ENCODE results near the gene UBE2D2.
A peak's percentile ranks its signal among the peaks of the same experiment; 100 is the strongest.

UBE2D2 gene

GRCh38 chr5:139663207-139664085 is 102.3 kb downstream of the UBE2D2 start:
- Histone ChIP-seq H3K4me1 (peaks cover 99% of the 10 kb centered on the region), H3K9me3 (no peaks in the 10 kb centered on the region), H4K20me1 (peaks cover 91% of the 10 kb centered on the region), H3K36me3 (peaks cover 6% of the 10 kb centered on the region; the same call in 1 of the 2 replicates), H3K4me3 (no peak overlapping the region), H3K27me3 (no peaks in the 10 kb centered on the region), H3K27ac (peak overlapping the region; percentile 99; the same call in 1 of the 2 replicates), H3K4me2 (peak overlapping the region; percentile 93), H3K9ac (peak overlapping the region; percentile 94; the same call in 1 of the 2 replicates)
- no peak for TF ChIP-seq Cebpa-rat (IDR thresholded peaks at IDR 0.05)

DNA sequence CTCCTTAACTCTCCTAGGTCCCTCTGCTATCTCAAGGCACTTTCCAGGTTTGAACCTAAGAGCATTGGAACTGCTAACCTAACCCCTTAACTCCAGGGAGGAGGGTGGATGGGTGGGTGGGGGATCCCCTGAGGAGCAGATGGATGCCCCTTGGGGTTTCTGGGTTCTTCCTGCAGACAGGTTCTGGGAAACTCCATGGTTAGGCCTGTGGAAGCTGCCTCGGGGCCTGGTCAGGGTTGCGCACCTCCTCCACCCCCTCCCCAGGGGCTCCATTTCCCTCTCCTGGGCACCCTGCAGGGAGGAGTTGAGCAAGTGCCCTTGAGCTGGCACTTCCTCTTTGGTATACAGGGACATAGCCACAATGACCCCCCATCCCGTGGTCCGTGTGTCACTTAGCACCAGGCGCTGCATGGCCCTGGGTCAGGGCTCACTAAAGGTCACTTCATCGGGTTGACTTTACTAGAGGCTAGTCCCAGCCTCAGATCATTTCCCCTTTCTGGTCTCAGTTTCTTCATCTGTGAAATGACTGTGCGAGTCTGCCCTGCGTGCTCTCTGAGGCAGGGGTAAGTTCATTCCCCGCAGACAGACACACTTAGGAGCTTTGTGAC is 103.1 kb downstream of the UBE2D2 start:
- H4K20me1 ChIP-seq = peaks cover 84% of the 10 kb centered on the region
- no peaks in the 10 kb centered on the region for H3K9me3 ChIP-seq
- no peak overlapping the region for H3K4me3 ChIP-seq
- no peak for TF ChIP-seq Cebpa-rat (IDR thresholded peaks at IDR 0.05)
- H3K27ac ChIP-seq = peak overlapping the region; percentile 99; the same call in 1 of the 2 replicates
- H3K27me3 ChIP-seq = no peaks in the 10 kb centered on the region
- peaks cover 6% of the 10 kb centered on the region; the same call in 1 of the 2 replicates for H3K36me3 ChIP-seq
- H3K9ac ChIP-seq = peak overlapping the region; percentile 94; the same call in 1 of the 2 replicates
- H3K4me1 ChIP-seq = peaks cover 99% of the 10 kb centered on the region
- peak overlapping the region; percentile 93 for H3K4me2 ChIP-seq

GRCh38 chr5:139664727-139665351 is 103.7 kb downstream of the UBE2D2 start:
- peak overlapping the region; percentile 99 for H3K27ac ChIP-seq

GRCh38 chr5:139665626-139666025 is 104.5 kb downstream of the UBE2D2 start:
- H4K20me1 ChIP-seq = peaks cover 71% of the 10 kb centered on the region
- H3K4me2 ChIP-seq = peak overlapping the region; percentile 93
- H3K27ac ChIP-seq = peak overlapping the region; percentile 99
- no peaks in the 10 kb centered on the region for H3K27me3 ChIP-seq
- H3K9ac ChIP-seq = peak overlapping the region; percentile 94
- H3K4me3 ChIP-seq = peak overlapping the region; percentile 30; the same call in 1 of the 2 replicates
- no peaks in the 10 kb centered on the region for H3K9me3 ChIP-seq
- H3K4me1 ChIP-seq = peaks cover 99% of the 10 kb centered on the region
- peaks cover 6% of the 10 kb centered on the region; the same call in 1 of the 2 replicates for H3K36me3 ChIP-seq
- TF ChIP-seq Cebpa-rat (IDR thresholded peaks at IDR 0.05) = no peak

More at GRCh38 chr5:139664727-139665351, 103.7 kb downstream of the UBE2D2 start:
- no peaks in the 10 kb centered on the region for H3K9me3 ChIP-seq
- peak overlapping the region; percentile 93 for H3K4me2 ChIP-seq
- peaks cover 99% of the 10 kb centered on the region for H3K4me1 ChIP-seq
- no peak for TF ChIP-seq Cebpa-rat (IDR thresholded peaks at IDR 0.05)
- H3K9ac ChIP-seq = peak overlapping the region; percentile 94
- no peaks in the 10 kb centered on the region for H3K27me3 ChIP-seq
- H3K4me3 ChIP-seq = peak overlapping the region; percentile 30; the same call in 1 of the 2 replicates
- peaks cover 77% of the 10 kb centered on the region for H4K20me1 ChIP-seq
- H3K36me3 ChIP-seq = peaks cover 6% of the 10 kb centered on the region; the same call in 1 of the 2 replicates

- H3K27me3 ChIP-seq = no peaks in the 10 kb centered on the region
- no peak overlapping the region for H3K4me3 ChIP-seq
- H3K27ac ChIP-seq = peak overlapping the region; percentile 99
- peaks cover 65% of the 10 kb centered on the region for H4K20me1 ChIP-seq
- peaks cover 100% of the 10 kb centered on the region for H3K4me1 ChIP-seq
- no peak for TF ChIP-seq Cebpa-rat (IDR thresholded peaks at IDR 0.05)
- H3K4me2 ChIP-seq = peak overlapping the region; percentile 93
- H3K9ac ChIP-seq = peak overlapping the region; percentile 94; the same call in 1 of the 2 replicates
- H3K36me3 ChIP-seq = peaks cover 6% of the 10 kb centered on the region; the same call in 1 of the 2 replicates
- no peaks in the 10 kb centered on the region for H3K9me3 ChIP-seq
Measured at GRCh38 chr5:139666551-139666950, 105.4 kb downstream of the UBE2D2 start.

DNA sequence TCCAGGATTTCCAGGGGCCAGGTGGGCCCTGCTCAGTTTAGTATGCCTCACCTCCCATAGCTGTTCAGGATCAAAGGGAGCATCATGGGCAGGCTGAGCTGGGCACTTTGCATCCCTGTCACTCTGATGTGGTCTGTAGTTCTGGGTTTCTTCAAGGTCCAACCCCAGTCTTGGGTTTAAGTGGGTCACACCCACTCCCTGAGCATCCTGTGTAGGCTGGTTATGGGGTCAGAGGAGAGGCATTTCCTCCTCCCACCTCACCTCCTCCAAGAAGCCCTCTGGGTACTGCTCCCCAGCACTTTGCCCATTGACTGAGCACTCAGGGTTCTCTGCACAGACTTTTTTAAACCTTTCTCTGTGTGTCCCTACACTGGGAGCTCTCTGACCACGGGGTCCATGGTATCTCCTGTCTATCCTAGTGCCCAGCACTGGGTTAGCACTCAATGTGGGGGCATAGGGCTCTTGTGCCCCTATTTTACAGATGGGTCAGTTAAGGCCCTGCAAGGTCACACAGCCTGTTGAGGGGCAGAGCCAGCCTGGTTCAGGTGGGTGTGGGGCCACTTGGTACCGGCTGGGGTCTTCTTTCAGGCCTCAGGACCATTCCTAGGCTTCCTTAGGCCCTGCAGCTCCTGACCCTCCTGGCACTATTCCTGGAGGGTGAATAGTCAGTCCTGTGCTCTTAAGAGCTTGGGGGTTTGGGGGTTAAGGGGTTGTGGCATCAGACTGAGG is 106.0 kb downstream of the UBE2D2 start:
- H3K9me3 ChIP-seq = no peaks in the 10 kb centered on the region
- peaks cover 100% of the 10 kb centered on the region for H3K4me1 ChIP-seq
- H3K27ac ChIP-seq = peak overlapping the region; percentile 99
- H4K20me1 ChIP-seq = peaks cover 65% of the 10 kb centered on the region
- peak overlapping the region; percentile 71; the same call in 1 of the 2 replicates for H3K4me3 ChIP-seq
- peaks cover 6% of the 10 kb centered on the region; the same call in 1 of the 2 replicates for H3K36me3 ChIP-seq
- H3K27me3 ChIP-seq = no peaks in the 10 kb centered on the region
- peak overlapping the region; percentile 94 for H3K9ac ChIP-seq
- H3K4me2 ChIP-seq = peak overlapping the region; percentile 93
- TF ChIP-seq Cebpa-rat (IDR thresholded peaks at IDR 0.05) = no peak

- H4K20me1 ChIP-seq = peaks cover 64% of the 10 kb centered on the region
- no peak for TF ChIP-seq Cebpa-rat (IDR thresholded peaks at IDR 0.05)
Measured at GRCh38 chr5:139667730-139668063, 106.6 kb downstream of the UBE2D2 start.

GRCh38 chr5:139668064-139668880 is 107.1 kb downstream of the UBE2D2 start:
- H4K20me1 ChIP-seq = peaks cover 64% of the 10 kb centered on the region
- H3K4me2 ChIP-seq = peak overlapping the region; percentile 93
- peaks cover 100% of the 10 kb centered on the region for H3K4me1 ChIP-seq
- no peaks in the 10 kb centered on the region for H3K27me3 ChIP-seq
- no peaks in the 10 kb centered on the region for H3K36me3 ChIP-seq
- H3K9me3 ChIP-seq = no peaks in the 10 kb centered on the region
- H3K9ac ChIP-seq = peak overlapping the region; percentile 94
- H3K4me3 ChIP-seq = peak overlapping the region; percentile 71
- no peak for TF ChIP-seq Cebpa-rat (IDR thresholded peaks at IDR 0.05)
- peak overlapping the region; percentile 99 for H3K27ac ChIP-seq

More at GRCh38 chr5:139667730-139668063, 106.6 kb downstream of the UBE2D2 start:
- Histone ChIP-seq H3K27me3 (no peaks in the 10 kb centered on the region), H3K4me1 (peaks cover 100% of the 10 kb centered on the region), H3K9me3 (no peaks in the 10 kb centered on the region), H3K36me3 (peaks cover under 1% of the 10 kb centered on the region; the same call in 1 of the 2 replicates), H3K4me3 (peak overlapping the region; percentile 71), H3K9ac (peak overlapping the region; percentile 94), H3K27ac (peak overlapping the region; percentile 99), H3K4me2 (peak overlapping the region; percentile 93)
